Stimulated activated CD8-positive, alpha-beta memory T cell treated with anti-CD3 and anti-CD28 coated beads, Interleukin-7, amount 100 ng/mL, for 48 hours (primary cell): ENCODE measurements around the gene HOXB3.

Source experiments
- DNase-seq, 2 donors: peaks; one replicate each; pipeline ENCODE4 v3.0.0-alpha.2; 2020; ENCODE audit warnings: low read depth in 1 of 2; ENCODE audit errors: extremely low read depth in 1 of 2

The HOXB3 gene

DNA sequence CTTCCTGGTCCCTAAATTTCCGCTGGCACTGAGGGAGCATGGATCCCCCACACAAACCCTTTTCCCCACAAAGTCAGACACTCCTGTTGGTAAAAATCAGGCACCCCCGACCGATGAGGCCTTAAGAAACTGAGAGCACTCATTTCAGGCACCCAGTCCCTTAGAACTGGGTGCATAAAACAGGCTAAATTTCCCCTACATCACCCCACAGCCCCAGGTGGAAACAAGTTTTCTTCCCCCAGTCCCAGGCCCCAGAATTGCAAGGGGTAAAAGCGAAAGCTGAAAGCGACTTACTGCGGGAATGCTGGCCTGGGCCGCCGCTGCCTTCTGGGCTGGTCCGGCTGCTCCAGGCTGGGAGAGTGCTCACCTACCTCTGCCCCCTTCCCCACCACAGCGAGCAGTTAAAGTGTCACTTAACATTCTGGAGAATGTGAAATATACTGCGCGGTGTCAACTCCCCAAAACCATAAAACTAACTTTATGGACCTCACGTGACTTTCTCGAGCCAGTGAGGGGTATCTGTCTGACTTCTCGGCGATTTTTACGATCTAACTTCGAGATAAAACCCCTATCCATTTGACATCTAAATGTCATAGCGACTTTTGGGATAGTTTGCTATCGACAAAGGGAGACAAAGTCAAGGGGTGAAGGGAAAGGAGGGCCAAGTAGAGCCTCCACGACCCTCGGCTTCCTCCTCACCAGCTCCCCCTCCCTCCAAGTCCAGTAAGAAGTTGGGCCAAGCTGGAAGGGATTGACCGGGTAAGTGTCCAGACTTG, at the start of gene HOXB3:
TSS of gene HOXB3 (minus strand) at position 411 of the 776 bp plus-strand sequence. CDS start 37,767 bp downstream, outside the sequence.
- no peak for DNase-seq

DNA sequence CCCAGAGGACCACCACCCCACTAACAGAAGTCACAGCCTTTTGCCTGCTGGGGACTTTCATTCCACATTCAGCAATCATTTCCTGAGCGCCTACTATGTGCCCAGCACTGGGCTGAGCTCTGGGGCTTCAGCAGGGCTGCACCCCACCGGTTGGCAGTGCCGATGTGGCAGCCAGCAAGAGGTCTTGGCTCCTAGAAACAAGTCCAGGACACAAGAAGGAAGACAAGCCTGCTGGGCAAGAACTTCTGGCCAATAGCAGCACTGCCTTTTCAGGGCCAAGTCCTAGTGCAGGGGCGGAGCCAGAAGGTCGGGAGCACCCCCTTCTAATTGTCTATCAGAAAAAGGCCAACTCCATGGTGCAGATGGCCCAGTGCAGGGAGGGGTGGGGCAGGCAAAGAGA, 49.1 kb upstream of the HOXB3 start:
- DNase-seq, result no peak

DNA sequence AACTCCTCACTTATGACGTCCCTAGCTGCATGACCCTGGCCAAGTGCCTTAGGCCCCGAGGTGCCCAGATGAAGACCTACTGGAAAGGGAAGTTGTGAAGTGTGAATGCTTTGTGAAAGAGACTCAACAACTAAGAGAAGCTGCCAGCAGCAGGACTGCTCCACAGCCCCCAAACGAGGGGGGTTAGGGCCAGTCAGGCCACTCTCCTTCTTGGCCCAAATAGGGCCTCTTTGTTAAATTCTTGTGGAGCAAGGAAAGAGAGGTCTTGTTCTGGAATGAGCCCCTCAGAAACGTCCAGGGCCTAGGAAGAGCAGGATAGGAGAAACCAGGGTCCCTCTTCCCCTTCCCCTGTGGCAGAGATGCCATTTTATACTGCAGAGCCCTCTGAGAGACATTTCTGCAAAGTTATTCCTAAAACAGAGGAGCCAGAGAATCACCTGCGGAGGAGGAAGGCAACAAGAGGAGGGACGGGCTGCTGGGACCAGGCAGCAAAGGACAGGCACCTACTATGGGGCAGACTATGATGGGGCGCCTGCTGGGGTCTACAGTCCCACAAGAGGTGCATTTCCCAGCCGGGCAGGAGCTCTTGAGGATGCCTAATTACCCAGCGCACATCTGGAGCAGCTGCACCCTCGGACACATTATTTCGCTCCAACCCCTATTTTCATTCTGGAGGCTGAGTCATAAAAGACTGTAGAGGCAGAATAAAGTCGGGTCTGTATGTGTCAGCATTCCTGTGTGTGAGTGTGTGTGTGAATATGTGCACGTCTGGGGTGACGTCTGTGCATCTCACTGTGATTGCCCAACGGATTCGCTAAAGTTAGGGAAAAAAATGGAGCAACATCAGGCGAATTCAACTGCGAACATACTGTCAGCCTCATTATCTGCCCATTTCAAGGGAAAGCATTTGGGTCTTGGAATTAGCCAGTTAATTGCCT, 47.6 kb upstream of the HOXB3 start:
- no peak for DNase-seq

DNA sequence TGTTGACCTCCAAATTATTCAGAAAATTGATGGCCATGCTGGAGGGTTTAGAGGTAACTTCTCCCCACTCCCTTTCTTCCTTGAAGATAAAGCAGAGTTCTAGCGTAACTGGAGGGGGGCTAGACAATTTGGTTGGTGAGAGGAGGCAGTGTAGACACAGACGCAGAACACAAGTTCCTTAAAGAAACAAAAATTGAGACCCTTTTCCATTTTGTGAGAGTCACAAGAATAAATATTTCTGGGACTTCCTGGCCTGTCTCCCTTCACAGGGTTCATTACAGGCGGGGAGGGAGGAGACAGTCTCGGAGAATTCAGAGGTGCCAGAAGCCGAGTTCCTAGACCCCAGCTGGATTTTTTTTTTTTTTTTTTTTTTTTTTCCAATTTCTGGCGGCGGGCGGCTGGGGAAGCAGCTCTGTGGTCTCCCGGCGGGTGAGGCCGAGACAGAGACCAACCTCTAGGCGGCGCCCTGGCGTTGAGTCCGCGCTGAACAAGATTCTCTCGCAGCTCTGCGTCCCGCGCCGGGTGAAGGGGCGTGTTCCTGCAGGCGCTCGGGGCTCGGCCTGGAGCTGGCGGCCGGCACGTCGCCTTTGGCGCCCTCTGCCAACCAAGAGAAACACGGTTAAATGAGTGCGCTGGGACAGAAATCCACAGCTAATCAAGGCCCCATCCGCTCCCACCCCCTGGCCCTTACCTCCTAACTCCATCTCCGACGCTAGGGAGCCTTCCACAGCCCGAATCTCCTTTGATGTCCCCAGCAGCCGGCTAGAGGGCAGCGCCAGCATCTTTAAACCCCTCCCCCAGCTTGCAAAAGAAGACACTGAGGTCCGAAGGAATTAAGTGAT, 46.4 kb upstream of the HOXB3 start:
- peak; percentile 75 to 76 for DNase-seq

DNA sequence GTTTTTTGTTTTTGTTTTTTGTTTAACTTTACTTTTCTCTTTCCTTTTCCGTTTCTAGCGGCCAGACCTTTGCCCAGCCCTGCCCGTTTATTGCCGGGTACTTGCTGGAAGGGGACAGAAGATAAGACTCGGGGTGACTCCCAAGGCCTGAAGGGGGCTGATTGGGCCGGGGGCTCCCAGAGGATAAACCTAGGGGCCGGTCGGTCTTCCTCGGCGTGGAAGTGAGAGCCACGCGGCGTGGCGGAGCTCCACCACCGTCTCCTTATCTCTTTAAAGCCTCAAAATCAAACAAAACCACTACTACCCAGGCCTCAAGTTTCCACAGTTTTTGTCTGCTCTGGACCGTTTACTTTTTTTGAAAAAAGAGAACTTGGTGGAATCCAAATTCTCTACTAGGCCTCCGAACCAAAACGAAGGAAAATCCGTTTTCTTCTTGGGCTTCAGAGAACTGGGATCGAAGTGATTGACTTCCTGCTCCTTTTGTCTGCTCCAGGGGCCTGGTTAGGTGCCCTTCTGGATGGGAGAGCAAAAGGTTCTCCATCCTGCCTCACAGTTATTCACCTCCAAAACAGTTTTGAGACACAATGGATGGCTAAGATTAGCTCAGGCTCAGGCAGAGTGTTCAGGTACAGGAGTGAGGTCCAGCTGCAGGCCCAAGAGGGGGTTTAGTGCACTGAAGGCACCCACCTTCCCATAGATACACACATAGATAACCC, 44.6 kb upstream of the HOXB3 start:
- no peak for DNase-seq

DNA sequence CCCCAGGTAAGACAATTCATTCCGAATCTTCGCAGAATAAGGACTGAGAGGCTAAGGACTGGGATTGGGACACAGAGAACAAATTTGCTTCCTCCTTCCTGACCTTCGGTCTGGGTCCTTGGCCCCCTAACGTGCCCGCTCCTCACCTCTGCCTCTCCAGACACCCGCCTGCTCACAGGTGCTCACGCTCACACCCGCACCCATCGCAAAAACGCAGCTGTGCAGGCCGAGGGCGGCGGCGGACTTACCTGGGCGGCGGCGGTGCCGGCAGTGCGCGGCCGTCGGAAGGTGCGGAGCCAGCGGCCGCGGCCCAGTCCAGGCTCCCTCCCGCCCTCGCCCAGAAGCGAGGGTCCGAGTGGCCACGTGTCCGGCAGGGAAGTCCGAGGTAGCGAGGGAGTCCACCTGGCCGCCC, 43.2 kb upstream of the HOXB3 start:
- DNase-seq, result no peak

DNA sequence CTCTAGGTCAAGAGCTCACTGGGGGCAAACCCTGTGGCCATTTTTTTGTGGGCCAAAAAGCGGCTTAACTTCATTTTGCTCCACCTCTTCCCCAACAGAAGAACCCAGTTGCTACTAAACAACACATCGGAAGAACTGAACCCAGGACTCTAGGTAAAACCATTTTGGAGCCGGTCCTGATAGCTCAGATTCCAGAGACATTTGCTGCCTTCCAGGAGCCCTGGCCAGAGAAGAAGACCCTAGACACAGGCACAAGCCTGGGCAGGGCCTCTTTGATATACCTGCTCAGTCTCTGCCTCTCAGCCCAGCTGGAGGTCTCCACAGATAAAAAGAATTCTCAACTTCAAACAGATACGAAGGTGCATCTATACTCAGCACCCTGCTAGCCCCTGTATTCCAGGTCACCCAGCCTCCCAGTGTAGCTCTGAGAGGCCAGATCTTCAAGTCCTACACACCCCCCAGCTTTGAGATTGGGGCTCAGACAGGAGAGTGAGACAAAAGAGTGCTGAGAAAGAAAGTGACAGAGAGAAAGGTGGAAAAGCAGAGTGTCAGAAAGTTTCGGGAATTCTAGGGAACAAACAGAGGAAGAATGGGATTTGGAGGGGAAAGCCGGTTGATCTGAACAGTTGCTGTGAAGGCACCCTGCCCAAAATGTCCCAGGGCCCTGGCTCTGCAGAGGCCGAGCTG, 42.7 kb upstream of the HOXB3 start:
- DNase-seq, result no peak

DNA sequence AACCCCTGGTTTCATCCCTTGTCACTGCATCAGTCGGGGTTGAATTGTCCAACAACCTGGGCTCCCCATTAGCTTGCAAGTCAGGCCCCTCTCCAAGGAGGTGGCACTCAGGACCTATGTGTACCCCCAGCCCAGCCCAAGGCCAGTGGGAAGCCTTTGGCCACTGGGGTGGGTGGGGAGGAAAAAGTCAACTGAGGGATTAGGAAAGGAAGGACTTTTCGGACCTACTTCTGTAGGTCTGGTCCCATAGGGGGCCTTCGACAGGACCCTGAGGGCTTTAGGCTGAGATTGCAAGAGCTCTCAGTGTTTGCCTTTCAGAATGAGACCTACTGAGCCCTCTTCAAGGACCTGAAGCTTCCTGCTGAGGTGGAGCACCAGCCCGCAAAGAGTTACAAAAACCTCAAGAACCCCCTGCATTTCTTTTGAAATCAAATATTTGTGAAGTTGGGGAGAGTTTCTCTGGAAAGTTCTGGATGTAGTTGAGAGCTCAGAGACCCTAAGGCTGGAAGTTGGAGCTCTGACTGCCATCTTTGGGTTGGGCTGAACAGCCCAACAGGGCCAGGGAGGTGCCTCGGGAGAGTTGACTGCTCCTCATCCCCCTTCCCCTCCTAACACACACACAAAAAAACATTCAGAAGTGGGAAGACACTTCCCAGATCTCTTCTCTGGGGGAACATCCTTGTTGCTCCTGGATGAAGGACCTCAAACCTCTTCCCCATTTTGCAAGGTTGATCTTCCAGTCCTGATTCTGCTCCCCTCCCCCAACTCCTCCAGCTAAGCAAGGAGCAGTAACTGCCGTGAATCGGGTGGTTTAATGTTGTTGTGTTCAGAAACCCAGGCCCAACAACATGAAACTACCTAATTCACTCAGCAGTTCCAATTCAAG, 41.9 kb upstream of the HOXB3 start:
- no peak for DNase-seq

DNA sequence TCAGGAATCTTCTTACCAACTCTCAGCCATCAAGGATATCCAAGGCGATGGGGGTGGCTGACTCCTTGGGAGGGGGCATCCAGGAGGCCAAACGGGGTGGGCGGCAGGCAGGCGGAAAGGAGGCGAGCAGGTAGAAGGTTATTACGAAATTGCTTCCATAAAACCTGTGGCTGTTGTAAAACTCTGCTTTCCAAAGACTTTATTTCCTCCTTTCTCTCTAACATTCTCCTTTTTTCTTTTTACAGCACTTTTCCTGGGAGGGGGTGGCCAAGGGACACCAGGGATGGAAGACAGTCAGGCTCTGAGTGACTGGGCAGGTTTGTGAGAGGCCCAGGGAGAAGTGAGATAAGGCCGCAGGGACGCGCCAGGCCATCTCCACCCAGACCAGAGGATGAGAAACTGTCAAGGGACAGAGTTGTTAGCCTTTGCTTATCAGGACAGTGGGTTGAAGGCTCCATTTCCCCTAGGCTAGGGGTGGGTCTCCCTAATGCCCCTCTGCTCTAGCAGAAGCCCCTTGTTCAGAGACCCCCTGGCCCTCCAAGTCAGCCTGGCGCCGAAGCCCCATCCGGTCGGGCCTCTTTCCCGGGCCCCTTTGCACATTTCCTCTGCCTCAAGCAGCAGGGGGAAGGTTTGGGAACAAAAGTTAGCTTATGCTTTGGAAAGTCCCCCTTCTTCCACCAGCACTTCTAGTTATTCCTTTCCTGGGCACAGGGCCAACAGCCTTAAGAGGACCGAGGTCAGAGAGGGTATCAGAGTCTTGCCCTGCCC, 41.1 kb upstream of the HOXB3 start:
- DNase-seq, result no peak

DNA sequence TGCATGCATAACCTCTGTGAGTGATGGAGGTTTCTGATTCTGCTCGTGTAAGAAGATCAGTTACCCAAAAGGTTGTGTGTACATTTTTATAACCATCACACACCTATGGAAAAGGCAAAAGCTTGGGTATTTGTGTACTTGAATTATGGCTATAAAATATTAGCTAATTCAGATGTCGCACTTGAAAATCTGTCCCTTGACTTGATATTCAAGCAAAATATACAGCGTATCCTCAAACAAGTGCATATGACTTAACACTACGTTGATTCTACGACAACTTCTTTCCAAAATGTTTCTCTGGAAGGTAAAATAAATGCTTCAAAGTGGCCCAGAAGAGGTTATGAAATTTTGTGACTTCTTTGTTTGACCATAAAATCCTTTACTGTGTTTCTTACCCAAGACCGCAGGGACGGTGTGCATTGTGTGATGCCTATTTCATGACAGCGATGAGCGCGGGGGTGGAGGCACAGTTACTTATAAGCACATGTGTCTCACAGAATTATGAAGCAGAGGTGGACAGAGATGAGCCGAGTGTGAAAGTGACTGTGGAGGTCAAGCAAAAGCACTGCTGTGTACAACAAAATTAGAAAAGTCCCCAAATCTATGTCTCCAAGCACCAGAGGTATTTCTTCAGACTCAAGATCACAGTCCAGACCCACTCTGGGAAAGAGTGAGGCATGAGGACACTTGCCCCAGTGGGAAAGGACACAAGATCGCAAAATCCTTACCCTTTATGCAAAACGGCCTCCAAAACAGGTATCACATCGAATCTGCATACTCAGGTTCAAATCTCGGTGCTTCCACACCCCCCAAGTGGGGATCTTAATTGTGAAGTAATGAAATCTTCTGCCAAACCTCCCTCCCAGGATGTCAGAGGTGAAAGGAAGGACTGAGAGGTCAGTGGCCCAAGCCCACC, 40.2 kb upstream of the HOXB3 start:
- no peak for DNase-seq

DNA sequence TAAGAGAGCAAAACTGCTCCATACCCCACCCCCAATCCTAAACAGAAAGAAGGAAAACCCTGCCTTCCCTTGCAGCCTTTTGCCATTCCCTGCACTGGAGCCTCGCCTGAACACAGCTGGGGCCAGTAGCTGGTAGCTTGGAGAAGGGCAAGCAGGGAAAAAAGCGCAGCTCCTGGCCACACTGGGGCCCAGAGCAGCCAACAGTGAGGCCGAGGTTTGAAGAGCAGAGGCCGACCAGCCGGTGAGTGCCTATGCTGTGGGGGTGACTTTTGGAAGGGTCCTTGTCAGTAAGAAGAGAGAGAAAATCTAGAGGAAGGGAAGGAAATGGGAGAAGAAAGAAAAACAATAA, 39.3 kb upstream of the HOXB3 start:
- DNase-seq, result no peak

DNA sequence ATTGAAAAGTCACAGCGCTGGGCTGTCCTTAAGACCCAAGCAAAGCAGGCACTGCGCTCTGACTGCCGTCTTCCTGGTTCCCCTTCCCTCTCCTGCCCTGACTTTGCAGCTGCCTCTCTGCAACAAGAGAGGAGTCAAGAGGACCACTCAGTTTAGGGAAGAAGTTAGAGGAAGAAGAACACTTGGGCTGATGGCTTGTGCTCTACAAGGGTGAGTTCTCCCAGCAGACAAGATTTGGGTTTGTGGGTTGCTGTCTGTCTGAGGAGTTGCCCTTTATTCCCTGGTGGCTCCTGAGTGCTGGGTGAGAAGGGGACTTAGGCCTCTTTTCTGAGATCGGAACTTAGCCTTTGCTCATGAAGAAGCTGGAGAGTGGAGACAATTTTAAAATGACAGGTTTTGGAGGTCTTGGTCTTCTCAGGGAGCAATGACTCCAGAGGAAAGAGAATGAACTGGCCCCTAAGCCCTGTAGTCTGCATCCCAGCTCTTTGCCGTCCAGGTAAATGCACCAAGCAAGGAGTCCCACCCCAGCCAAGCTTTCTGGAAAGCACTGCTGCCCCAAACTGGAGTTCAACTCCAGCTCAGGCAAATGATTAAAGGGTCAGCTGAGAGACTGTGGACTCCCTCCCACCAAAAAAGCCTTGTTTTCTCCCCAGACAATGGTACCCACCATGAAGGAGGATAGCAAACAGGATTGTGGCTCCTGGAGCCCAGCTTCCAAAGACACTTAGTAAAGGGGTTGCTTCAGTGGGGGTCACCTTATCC, 38.8 kb upstream of the HOXB3 start:
- DNase-seq, result no peak

DNA sequence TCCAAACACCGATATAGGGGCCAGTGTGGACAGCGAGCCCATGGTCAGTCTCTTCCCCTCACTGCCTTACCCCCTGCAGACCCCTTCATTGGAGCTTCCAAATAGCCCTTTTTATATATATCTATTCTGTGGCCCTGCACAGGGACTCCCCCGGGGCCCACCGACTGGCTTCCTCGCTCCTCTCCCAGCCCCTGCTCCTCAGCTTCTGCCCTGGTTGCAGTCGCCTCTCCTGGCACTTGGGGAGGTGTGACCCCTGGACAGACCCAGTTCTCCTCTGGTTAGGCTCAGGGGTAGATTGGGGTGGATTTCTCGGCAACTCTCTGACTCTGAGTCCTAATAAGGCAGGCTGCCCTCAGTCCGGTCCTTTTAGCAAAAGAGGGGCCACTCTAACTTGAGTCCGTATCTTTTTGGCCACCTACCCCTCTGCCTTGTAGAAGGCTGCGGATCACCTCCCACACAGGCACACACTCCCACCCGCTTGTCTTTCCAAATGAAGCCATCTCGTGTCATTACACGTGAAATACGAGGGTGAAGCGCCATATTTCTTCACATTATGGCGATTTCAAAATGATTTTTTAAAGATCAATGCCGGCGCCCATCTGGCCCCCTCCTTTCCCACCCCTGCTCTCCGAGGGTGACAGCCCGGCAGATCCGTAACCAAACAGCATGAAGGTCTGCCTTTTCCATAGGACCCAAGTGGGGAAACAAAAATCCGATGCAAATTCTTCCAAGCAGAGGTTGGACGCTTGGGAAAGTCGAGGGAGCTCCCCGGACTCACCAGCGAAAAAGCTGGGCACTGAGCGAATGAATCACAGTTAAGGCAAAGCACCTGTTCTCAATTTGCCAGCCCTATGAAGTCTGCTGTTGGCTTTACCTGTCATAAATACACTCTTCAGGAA, 37.8 kb upstream of the HOXB3 start:
- no peak for DNase-seq

DNA sequence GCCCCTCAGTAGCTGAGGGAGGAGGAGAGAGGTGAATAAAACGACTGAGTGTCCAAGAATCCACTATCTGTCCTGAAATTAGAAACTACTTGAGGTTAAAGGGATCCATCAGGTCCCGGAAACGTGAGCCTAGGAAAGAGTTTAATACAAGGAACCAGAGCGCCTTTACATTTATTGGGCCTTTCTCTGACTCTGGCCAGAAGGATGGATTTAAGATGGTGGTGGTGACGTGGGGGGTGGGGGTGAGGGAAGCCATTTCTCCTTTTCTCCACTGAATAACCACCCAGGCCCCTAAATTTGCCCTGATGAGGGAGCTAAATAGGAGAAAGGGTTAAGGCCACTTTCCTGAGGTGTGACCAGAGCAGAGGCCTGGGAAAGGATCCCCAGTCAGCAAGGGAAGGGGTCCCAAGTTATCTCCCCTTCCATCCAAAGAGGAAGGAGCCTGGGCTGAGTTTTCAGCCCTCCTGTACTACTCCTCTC, 37.1 kb upstream of the HOXB3 start:
- no peak for DNase-seq
